HepG2 (cell line): ENCODE measurements around the gene GNG5. TPM values are rescaled to one million over a fixed set of nuclear protein-coding genes. Genes with fewer than 3 reads are reported as not detected.

Source experiments
- GATAD1 ChIP-seq: IDR thresholded peaks from 2 replicates; pipeline ENCODE4 v1.6.1; 2016; ENCODE audit warnings: missing genetic modification reagents, missing compliant biosample characterization
- KLF15 ChIP-seq: sonication (generic); formaldehyde crosslinking; IDR thresholded peaks from 2 replicates; pipeline ENCODE4 v1.8.1; 2023; ENCODE audit warnings: borderline replicate concordance, mild to moderate bottlenecking, inconsistent platforms, missing genetic modification reagents, mixed read lengths
- LCORL ChIP-seq, 2 experiments: fragments of 450-650 bp in 1 of 2; sonication (generic) in 1 of 2; formaldehyde crosslinking in 1 of 2; IDR thresholded peaks; 2 replicates each; pipeline versions ENCODE4 v1.5.0 to v1.6.1; 2017 to 2020; ENCODE audit warnings: antibody characterized with exemption in 1 of 2, missing genetic modification reagents in 1 of 2
- MBNL3 ChIP-seq: fragments of 250-450 bp; sonication (Bioruptor Pico); conservative IDR thresholded peaks from 2 replicates; pipeline ENCODE4 v1.8.0; 2022; ENCODE audit warnings: mild to moderate bottlenecking, inconsistent platforms
- SALL1 ChIP-seq: sonication (generic); formaldehyde crosslinking; IDR thresholded peaks from 2 replicates; pipeline ENCODE4 v1.8.0; 2022; ENCODE audit warnings: mild to moderate bottlenecking, missing genetic modification reagents
- SALL2 ChIP-seq: sonication (generic); formaldehyde crosslinking; IDR thresholded peaks from 2 replicates; pipeline ENCODE4 v1.8.1; 2023; ENCODE audit warnings: mild to moderate bottlenecking, missing genetic modification reagents, inconsistent platforms
- SNAPC4 ChIP-seq: sonication (generic); formaldehyde crosslinking; IDR thresholded peaks from 2 replicates; pipeline ENCODE4 v1.4.0; 2020; ENCODE audit warnings: mild to moderate bottlenecking, missing genetic modification reagents
- SOX6 ChIP-seq, 2 experiments: fragments of 450-650 bp in 1 of 2; sonication (generic) in 1 of 2; formaldehyde crosslinking in 1 of 2; IDR thresholded peaks; 2 replicates each; pipeline versions ENCODE4 v1.4.0 to v1.6.1; 2017 to 2020; ENCODE audit warnings: antibody characterized with exemption in 1 of 2, mild to moderate bottlenecking in 1 of 2, missing genetic modification reagents in 1 of 2
- ZNF724P ChIP-seq: sonication (generic); formaldehyde crosslinking; IDR thresholded peaks from 2 replicates; pipeline ENCODE4 v1.8.0; 2022; ENCODE audit warnings: missing genetic modification reagents, borderline replicate concordance
- polyA plus RNA-seq, 8 experiments: library from polyadenylated mRNA; depleted of rRNA in 3 of 8; stranded (reverse) in 7 of 8; unstranded in 1 of 8; fragments of >200 nt; fragmentation: Illumina TruSeq in 4 of 8; extraction: Trizol in 4 of 8; gene quantifications; 2 replicates each; pipeline versions ENCODE4 v1.2.1 to v1.2.3, GENCODE V29; 2011 to 2016; ENCODE audit warnings: low read depth in 4 of 8, missing spikeins in 1 of 8, mixed read lengths in 1 of 8; ENCODE audit not compliant: insufficient read depth in 1 of 8
- total RNA-seq, 5 experiments: library from RNA; depleted of rRNA; stranded (reverse); fragments of >200 nt; fragmentation: Illumina TruSeq; extraction: Trizol; gene quantifications; 2 replicates each; pipeline ENCODE4 v1.2.3, GENCODE V29; 2016; ENCODE audit warnings: low read depth in 1 of 5
- TF ChIP-seq, protein P1 (sequence below): IDR thresholded peaks from 2 replicates; pipeline ENCODE4 v1.6.1; 2012; ENCODE audit warnings: low read length, improper control_type of control experiment
- TF ChIP-seq, protein P2 (sequence below): sonication (generic); formaldehyde crosslinking; IDR thresholded peaks from 2 replicates; pipeline ENCODE4 v1.9.0; 2021; ENCODE audit warnings: mild to moderate bottlenecking, missing genetic modification reagents

The GNG5 gene
- total and polyA plus RNA-seq, 2 of the 13 experiments (the other 11 are each of a cell fraction or from before 2014, with no cell fraction given) = 103 to 137 TPM

GRCh38 chr1:84478876-84479868 lies 27.2 kb downstream of the GNG5 start, which contains the start of gene RPF1 (continued):
- TF ChIP-seq, protein P1, sequence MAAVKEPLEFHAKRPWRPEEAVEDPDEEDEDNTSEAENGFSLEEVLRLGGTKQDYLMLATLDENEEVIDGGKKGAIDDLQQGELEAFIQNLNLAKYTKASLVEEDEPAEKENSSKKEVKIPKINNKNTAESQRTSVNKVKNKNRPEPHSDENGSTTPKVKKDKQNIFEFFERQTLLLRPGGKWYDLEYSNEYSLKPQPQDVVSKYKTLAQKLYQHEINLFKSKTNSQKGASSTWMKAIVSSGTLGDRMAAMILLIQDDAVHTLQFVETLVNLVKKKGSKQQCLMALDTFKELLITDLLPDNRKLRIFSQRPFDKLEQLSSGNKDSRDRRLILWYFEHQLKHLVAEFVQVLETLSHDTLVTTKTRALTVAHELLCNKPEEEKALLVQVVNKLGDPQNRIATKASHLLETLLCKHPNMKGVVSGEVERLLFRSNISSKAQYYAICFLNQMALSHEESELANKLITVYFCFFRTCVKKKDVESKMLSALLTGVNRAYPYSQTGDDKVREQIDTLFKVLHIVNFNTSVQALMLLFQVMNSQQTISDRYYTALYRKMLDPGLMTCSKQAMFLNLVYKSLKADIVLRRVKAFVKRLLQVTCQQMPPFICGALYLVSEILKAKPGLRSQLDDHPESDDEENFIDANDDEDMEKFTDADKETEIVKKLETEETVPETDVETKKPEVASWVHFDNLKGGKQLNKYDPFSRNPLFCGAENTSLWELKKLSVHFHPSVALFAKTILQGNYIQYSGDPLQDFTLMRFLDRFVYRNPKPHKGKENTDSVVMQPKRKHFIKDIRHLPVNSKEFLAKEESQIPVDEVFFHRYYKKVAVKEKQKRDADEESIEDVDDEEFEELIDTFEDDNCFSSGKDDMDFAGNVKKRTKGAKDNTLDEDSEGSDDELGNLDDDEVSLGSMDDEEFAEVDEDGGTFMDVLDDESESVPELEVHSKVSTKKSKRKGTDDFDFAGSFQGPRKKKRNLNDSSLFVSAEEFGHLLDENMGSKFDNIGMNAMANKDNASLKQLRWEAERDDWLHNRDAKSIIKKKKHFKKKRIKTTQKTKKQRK = no peak
- TF ChIP-seq KLF15 (CRISPR knock-in tag) = peak; percentile 73; the same call in 1 of the 2 replicates
- TF ChIP-seq MBNL3 = no peak
- TF ChIP-seq, protein P2, sequence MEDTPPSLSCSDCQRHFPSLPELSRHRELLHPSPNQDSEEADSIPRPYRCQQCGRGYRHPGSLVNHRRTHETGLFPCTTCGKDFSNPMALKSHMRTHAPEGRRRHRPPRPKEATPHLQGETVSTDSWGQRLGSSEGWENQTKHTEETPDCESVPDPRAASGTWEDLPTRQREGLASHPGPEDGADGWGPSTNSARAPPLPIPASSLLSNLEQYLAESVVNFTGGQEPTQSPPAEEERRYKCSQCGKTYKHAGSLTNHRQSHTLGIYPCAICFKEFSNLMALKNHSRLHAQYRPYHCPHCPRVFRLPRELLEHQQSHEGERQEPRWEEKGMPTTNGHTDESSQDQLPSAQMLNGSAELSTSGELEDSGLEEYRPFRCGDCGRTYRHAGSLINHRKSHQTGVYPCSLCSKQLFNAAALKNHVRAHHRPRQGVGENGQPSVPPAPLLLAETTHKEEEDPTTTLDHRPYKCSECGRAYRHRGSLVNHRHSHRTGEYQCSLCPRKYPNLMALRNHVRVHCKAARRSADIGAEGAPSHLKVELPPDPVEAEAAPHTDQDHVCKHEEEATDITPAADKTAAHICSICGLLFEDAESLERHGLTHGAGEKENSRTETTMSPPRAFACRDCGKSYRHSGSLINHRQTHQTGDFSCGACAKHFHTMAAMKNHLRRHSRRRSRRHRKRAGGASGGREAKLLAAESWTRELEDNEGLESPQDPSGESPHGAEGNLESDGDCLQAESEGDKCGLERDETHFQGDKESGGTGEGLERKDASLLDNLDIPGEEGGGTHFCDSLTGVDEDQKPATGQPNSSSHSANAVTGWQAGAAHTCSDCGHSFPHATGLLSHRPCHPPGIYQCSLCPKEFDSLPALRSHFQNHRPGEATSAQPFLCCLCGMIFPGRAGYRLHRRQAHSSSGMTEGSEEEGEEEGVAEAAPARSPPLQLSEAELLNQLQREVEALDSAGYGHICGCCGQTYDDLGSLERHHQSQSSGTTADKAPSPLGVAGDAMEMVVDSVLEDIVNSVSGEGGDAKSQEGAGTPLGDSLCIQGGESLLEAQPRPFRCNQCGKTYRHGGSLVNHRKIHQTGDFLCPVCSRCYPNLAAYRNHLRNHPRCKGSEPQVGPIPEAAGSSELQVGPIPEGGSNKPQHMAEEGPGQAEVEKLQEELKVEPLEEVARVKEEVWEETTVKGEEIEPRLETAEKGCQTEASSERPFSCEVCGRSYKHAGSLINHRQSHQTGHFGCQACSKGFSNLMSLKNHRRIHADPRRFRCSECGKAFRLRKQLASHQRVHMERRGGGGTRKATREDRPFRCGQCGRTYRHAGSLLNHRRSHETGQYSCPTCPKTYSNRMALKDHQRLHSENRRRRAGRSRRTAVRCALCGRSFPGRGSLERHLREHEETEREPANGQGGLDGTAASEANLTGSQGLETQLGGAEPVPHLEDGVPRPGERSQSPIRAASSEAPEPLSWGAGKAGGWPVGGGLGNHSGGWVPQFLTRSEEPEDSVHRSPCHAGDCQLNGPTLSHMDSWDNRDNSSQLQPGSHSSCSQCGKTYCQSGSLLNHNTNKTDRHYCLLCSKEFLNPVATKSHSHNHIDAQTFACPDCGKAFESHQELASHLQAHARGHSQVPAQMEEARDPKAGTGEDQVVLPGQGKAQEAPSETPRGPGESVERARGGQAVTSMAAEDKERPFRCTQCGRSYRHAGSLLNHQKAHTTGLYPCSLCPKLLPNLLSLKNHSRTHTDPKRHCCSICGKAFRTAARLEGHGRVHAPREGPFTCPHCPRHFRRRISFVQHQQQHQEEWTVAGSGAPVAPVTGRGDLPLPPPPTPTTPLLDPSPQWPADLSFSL = no peak
- 0 out of 2 replicates have a peak, but pooled peaks have one; percentile 60 for TF ChIP-seq SNAPC4
- TF ChIP-seq SALL1 = peak; percentile 66
- TF ChIP-seq SOX6 (IDR thresholded peaks at IDR 0.05) = no peak
- TF ChIP-seq SOX6 (CRISPR knock-in tag; IDR thresholded peaks at IDR 0.05) = peak; percentile 51
- TF ChIP-seq ZNF724P (CRISPR knock-in tag) = no peak
- TF ChIP-seq LCORL (IDR thresholded peaks at IDR 0.05) = peak; percentile 96
- TF ChIP-seq LCORL (CRISPR knock-in tag; IDR thresholded peaks at IDR 0.05) = 0 out of 2 replicates have a peak, but pooled peaks have one; percentile 39
- peak; percentile 92 for TF ChIP-seq GATAD1 (CRISPR knock-in tag)
- TF ChIP-seq SALL2 = no peak
